Measurements from ENCODE around the gene ATL2. TPM values are rescaled to one million over a fixed set of nuclear protein-coding genes. Genes with fewer than 3 reads are reported as not detected.

ATL2 gene
- total and polyA plus RNA-seq, 5 donors from 2014 or later = 16.0 to 60.9 (median 24.4) TPM

DNA sequence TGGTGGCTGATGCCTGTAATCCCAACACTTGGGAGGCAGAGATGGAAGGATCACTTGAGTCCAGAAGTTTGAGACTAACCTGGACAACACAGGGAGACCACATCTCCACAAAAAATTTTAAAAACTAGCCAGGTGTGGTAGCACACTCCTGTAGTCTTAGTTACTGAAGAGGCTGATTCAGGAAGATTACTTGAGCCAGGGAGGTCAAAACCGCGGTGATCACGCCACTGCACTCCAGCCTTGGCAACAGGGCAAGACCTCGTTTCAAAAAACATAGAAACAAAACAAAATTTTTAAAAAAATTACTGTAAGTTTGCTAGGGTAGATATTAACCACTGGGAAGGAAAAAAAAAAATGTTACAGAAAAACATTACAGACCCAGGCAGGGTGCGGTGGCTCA is 5.8 kb downstream of the ATL2 start:
- H3K36me3 ChIP-seq (ENCODE audit: control insufficient read depth, insufficient read depth, low read length) = no peaks in the 10 kb centered on the region
- H3K27ac ChIP-seq (ENCODE audit: insufficient read depth, low read length, poor library complexity, severe bottlenecking) = no peak overlapping the region
- peaks cover 20% of the 10 kb centered on the region for H3K4me1 ChIP-seq (ENCODE audit: control insufficient read depth, insufficient read depth, low read length, poor library complexity, severe bottlenecking)
- no peaks in the 10 kb centered on the region for H3K9me3 ChIP-seq (ENCODE audit: control insufficient read depth in 2 of 2, low read length in 2 of 2)
- no peak overlapping the region for H3K27ac Mint-ChIP-seq
- no peak for DNase-seq
- H3K36me3 Mint-ChIP-seq = peaks cover 4% of the 10 kb centered on the region
- H3K27me3 Mint-ChIP-seq = no peaks in the 10 kb centered on the region
- peaks cover 0 to 1% (median 0%) of the 10 kb centered on the region in 7 donors for H3K9me3 Mint-ChIP-seq
- peaks cover 41 to 66% (median 43%) of the 10 kb centered on the region in 4 donors for H3K4me1 Mint-ChIP-seq
- no peak overlapping the region for H3K4me3 ChIP-seq (ENCODE audit: low read depth, low read length)
- H3K27me3 ChIP-seq (ENCODE audit: control insufficient read depth, insufficient read depth, low read length) = no peaks in the 10 kb centered on the region
- no peak for ATAC-seq (ENCODE audit: low read depth in 2 of 2)
- peak overlapping the region in 1 of 4 donors; percentile 35 for H3K4me3 Mint-ChIP-seq

- no peak for DNase-seq
- ATAC-seq (ENCODE audit: low read depth in 2 of 2) = no peak
- Histone ChIP-seq H3K4me1 (ENCODE audit: control insufficient read depth, insufficient read depth, low read length, poor library complexity, severe bottlenecking) (peaks cover 14% of the 10 kb centered on the region), H3K4me3 (ENCODE audit: low read depth, low read length) (no peak overlapping the region), H3K27me3 (ENCODE audit: control insufficient read depth, insufficient read depth, low read length) (no peaks in the 10 kb centered on the region), H3K36me3 (ENCODE audit: control insufficient read depth, insufficient read depth, low read length) (no peaks in the 10 kb centered on the region), H3K27ac (ENCODE audit: insufficient read depth, low read length, poor library complexity, severe bottlenecking) (no peak overlapping the region), H3K9me3 (ENCODE audit: control insufficient read depth in 2 of 2, low read length in 2 of 2) (no peaks in the 10 kb centered on the region)
- Mint-ChIP-seq H3K27ac (no peak overlapping the region), H3K9me3 (peaks cover 0 to 1% (median 0%) of the 10 kb centered on the region in 7 donors), H3K27me3 (no peaks in the 10 kb centered on the region), H3K4me3 (no peak overlapping the region), H3K36me3 (peaks cover 4% of the 10 kb centered on the region), H3K4me1 (peaks cover 36 to 66% (median 42%) of the 10 kb centered on the region in 4 donors)
Measured at GRCh38 chr2:38370664-38371063, 6.4 kb downstream of the ATL2 start.

DNA sequence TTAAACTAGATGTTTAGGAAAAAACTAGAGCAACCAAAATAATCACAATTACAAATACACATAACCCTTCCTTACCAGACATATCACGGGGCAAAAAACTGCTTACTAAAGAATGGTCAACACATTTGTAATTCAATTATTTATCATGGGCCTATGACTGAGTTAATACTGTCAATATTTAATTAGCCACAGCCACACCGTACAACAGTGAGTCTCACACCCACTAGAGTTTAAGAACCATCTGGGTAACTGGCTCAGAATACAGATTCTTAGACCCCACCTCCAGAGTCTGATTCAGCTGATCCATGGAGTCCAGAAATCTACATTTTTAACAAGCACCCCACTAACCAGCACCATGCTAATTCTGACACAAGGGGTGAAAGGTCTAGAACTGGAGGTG is 14.8 kb downstream of the ATL2 start:
- H3K4me3 Mint-ChIP-seq = no peak overlapping the region

GRCh38 chr2:38360177-38360576 is 16.9 kb downstream of the ATL2 start:
- Histone ChIP-seq H3K4me3 (ENCODE audit: low read depth, low read length) (no peak overlapping the region), H3K4me1 (ENCODE audit: control insufficient read depth, insufficient read depth, low read length, poor library complexity, severe bottlenecking) (peaks cover 3% of the 10 kb centered on the region), H3K36me3 (ENCODE audit: control insufficient read depth, insufficient read depth, low read length) (no peaks in the 10 kb centered on the region), H3K9me3 (ENCODE audit: control insufficient read depth in 2 of 2, low read length in 2 of 2) (no peaks in the 10 kb centered on the region), H3K27me3 (ENCODE audit: control insufficient read depth, insufficient read depth, low read length) (no peaks in the 10 kb centered on the region), H3K27ac (ENCODE audit: insufficient read depth, low read length, poor library complexity, severe bottlenecking) (no peak overlapping the region)
- no peaks in the 10 kb centered on the region for H3K9me3 Mint-ChIP-seq
- ATAC-seq (ENCODE audit: low read depth in 2 of 2) (no peak), DNase-seq (no peak)
- H3K4me1 Mint-ChIP-seq = peaks cover 26 to 32% (median 29%) of the 10 kb centered on the region in 4 donors
- peaks cover 8% of the 10 kb centered on the region for H3K36me3 Mint-ChIP-seq
- H3K27ac Mint-ChIP-seq = no peak overlapping the region
- no peaks in the 10 kb centered on the region for H3K27me3 Mint-ChIP-seq
- no peak overlapping the region for H3K4me3 Mint-ChIP-seq

More for the DNA sequence above, 14.8 kb downstream of the ATL2 start:
- H3K36me3 Mint-ChIP-seq = peaks cover 8% of the 10 kb centered on the region
- Histone ChIP-seq H3K9me3 (ENCODE audit: control insufficient read depth in 2 of 2, low read length in 2 of 2) (no peaks in the 10 kb centered on the region), H3K4me1 (ENCODE audit: control insufficient read depth, insufficient read depth, low read length, poor library complexity, severe bottlenecking) (peaks cover 7% of the 10 kb centered on the region), H3K27me3 (ENCODE audit: control insufficient read depth, insufficient read depth, low read length) (no peaks in the 10 kb centered on the region), H3K36me3 (ENCODE audit: control insufficient read depth, insufficient read depth, low read length) (no peaks in the 10 kb centered on the region), H3K27ac (ENCODE audit: insufficient read depth, low read length, poor library complexity, severe bottlenecking) (no peak overlapping the region), H3K4me3 (ENCODE audit: low read depth, low read length) (no peak overlapping the region)
- H3K9me3 Mint-ChIP-seq = peaks cover 0 to 1% (median 0%) of the 10 kb centered on the region in 7 donors
- no peaks in the 10 kb centered on the region for H3K27me3 Mint-ChIP-seq
- ATAC-seq (ENCODE audit: low read depth in 2 of 2) (no peak), DNase-seq (no peak)
- H3K27ac Mint-ChIP-seq = peak overlapping the region in 2 of 3 donors; percentile 4 to 19
- H3K4me1 Mint-ChIP-seq = peaks cover 33 to 46% (median 37%) of the 10 kb centered on the region in 4 donors

DNA sequence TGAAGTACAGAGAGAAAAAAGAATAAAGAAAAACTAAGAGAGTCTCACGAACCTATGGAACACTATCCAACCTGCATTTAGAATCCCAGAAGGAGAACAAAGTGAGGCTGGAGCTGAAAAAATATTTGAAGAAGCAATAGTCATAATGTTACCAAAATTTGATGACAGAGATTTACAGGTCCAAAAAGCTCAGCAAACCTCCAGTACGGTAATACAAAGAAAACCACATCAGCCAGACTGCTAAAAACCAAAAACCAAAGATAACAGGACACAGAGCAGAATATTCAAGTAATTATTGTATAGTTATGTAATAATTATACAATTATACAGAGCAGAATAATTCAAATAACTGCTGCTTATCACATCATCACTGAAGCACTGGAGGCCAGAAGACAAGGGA is 23.7 kb downstream of the ATL2 start:
- peaks cover 21 to 30% (median 26%) of the 10 kb centered on the region in 4 donors for H3K4me1 Mint-ChIP-seq
- Histone ChIP-seq H3K27me3 (ENCODE audit: control insufficient read depth, insufficient read depth, low read length) (no peaks in the 10 kb centered on the region), H3K4me3 (ENCODE audit: low read depth, low read length) (peak overlapping the region; percentile 65), H3K4me1 (ENCODE audit: control insufficient read depth, insufficient read depth, low read length, poor library complexity, severe bottlenecking) (peaks cover 7% of the 10 kb centered on the region), H3K36me3 (ENCODE audit: control insufficient read depth, insufficient read depth, low read length) (no peaks in the 10 kb centered on the region), H3K9me3 (ENCODE audit: control insufficient read depth in 2 of 2, low read length in 2 of 2) (no peaks in the 10 kb centered on the region), H3K27ac (ENCODE audit: insufficient read depth, low read length, poor library complexity, severe bottlenecking) (peak overlapping the region; percentile 52)
- peak overlapping the region; percentile 2 to 76 (median 31) for H3K4me3 Mint-ChIP-seq
- H3K27me3 Mint-ChIP-seq = no peaks in the 10 kb centered on the region
- peaks cover 0 to 3% (median 0%) of the 10 kb centered on the region in 7 donors for H3K9me3 Mint-ChIP-seq
- H3K27ac Mint-ChIP-seq = peak overlapping the region; percentile 17 to 75 (median 29)
- ATAC-seq (ENCODE audit: low read depth in 2 of 2) (no peak), DNase-seq (peak in 1 of 3 donors; percentile 35)
- peaks cover 12% of the 10 kb centered on the region for H3K36me3 Mint-ChIP-seq

GRCh38 chr2:38352336-38352735 is 24.7 kb downstream of the ATL2 start:
- peaks cover 7% of the 10 kb centered on the region for H3K4me1 ChIP-seq (ENCODE audit: control insufficient read depth, insufficient read depth, low read length, poor library complexity, severe bottlenecking)
- ATAC-seq (ENCODE audit: low read depth in 2 of 2) (no peak), DNase-seq (no peak)
- H3K27me3 Mint-ChIP-seq = no peaks in the 10 kb centered on the region
- H3K27me3 ChIP-seq (ENCODE audit: control insufficient read depth, insufficient read depth, low read length) = no peaks in the 10 kb centered on the region
- H3K27ac Mint-ChIP-seq = peak overlapping the region in 2 of 3 donors; percentile 68 to 75
- H3K4me3 ChIP-seq (ENCODE audit: low read depth, low read length) = no peak overlapping the region
- H3K4me1 Mint-ChIP-seq = peaks cover 21 to 32% (median 27%) of the 10 kb centered on the region in 4 donors
- peak overlapping the region in 2 of 4 donors; percentile 9 to 62 for H3K4me3 Mint-ChIP-seq
- H3K27ac ChIP-seq (ENCODE audit: insufficient read depth, low read length, poor library complexity, severe bottlenecking) = no peak overlapping the region
- H3K36me3 Mint-ChIP-seq = peaks cover 12% of the 10 kb centered on the region
- H3K9me3 ChIP-seq (ENCODE audit: control insufficient read depth in 2 of 2, low read length in 2 of 2) = no peaks in the 10 kb centered on the region
- peaks cover 0 to 3% (median 0%) of the 10 kb centered on the region in 7 donors for H3K9me3 Mint-ChIP-seq
- no peaks in the 10 kb centered on the region for H3K36me3 ChIP-seq (ENCODE audit: control insufficient read depth, insufficient read depth, low read length)

DNA sequence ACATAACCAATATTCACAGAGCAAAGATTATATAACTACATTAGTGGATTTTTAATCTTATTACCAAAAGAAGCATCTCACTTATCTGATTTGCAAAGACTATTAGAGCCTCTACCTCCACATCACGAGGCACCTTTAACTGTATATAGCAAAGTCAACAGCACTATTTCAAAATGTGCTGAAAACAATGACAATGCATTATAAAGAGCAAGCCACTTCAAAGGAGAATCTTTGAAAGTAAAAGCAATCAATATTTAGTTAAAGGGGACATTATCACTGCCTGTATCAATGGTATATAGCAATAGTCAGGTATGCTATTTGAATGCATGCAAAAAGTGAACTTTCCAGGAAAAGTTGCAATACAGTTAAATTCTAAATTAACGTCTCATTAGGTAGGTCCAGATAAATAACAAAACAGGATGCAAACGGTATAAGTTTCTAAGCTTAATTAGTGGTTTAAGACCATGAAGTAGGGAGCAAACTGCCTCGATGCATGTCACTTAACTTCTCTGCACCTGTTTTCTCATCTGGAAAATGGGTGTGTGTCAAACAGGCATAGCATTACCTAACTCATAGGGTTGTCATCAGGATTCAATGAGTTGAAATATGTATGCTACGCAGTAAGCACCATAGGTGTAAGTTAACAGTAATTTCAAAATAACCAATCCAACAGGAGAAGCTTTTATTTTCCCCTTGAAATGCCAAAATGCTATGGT is 31.6 kb downstream of the ATL2 start:
- Histone ChIP-seq H3K9me3 (ENCODE audit: control insufficient read depth in 2 of 2, low read length in 2 of 2) (no peaks in the 10 kb centered on the region), H3K36me3 (ENCODE audit: control insufficient read depth, insufficient read depth, low read length) (peaks cover 24% of the 10 kb centered on the region), H3K4me3 (ENCODE audit: low read depth, low read length) (no peak overlapping the region), H3K4me1 (ENCODE audit: control insufficient read depth, insufficient read depth, low read length, poor library complexity, severe bottlenecking) (no peaks in the 10 kb centered on the region), H3K27me3 (ENCODE audit: control insufficient read depth, insufficient read depth, low read length) (no peaks in the 10 kb centered on the region), H3K27ac (ENCODE audit: insufficient read depth, low read length, poor library complexity, severe bottlenecking) (no peak overlapping the region)
- Mint-ChIP-seq H3K27ac (no peak overlapping the region), H3K9me3 (peaks cover 0 to 6% (median 2%) of the 10 kb centered on the region in 7 donors), H3K4me1 (peaks cover 5 to 10% (median 6%) of the 10 kb centered on the region in 4 donors), H3K4me3 (no peak overlapping the region), H3K27me3 (no peaks in the 10 kb centered on the region), H3K36me3 (peaks cover 27% of the 10 kb centered on the region)
- ATAC-seq (ENCODE audit: low read depth in 2 of 2) = no peak
- no peak for DNase-seq

DNA sequence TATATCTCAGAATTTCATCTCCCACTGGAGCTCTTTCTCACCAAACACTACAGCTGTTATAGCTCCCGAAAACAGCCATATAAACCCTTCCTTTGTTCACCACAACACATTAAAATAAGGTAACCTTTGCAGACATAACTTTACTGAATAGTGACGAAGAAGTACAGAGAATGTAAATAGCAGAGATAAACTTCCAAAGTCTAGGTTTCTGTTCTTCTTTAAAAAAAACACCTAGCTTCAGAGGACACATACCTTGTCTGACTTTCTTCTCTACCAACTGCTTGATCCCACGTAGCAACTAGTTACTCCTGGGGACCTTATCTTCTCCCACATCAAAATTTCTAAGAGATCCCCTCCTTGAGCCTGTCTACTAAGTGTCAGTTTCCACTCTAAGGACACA is 32.3 kb downstream of the ATL2 start:
- no peak for DNase-seq
- peaks cover 24% of the 10 kb centered on the region for H3K36me3 ChIP-seq (ENCODE audit: control insufficient read depth, insufficient read depth, low read length)
- no peaks in the 10 kb centered on the region for H3K27me3 ChIP-seq (ENCODE audit: control insufficient read depth, insufficient read depth, low read length)
- H3K4me1 ChIP-seq (ENCODE audit: control insufficient read depth, insufficient read depth, low read length, poor library complexity, severe bottlenecking) = no peaks in the 10 kb centered on the region
- H3K36me3 Mint-ChIP-seq = peaks cover 32% of the 10 kb centered on the region
- H3K4me1 Mint-ChIP-seq = peaks cover under 1 to 7% (median 6%) of the 10 kb centered on the region in 4 donors
- no peak overlapping the region for H3K27ac Mint-ChIP-seq
- H3K27me3 Mint-ChIP-seq = no peaks in the 10 kb centered on the region
- no peak for ATAC-seq (ENCODE audit: low read depth in 2 of 2)
- H3K27ac ChIP-seq (ENCODE audit: insufficient read depth, low read length, poor library complexity, severe bottlenecking) = no peak overlapping the region
- H3K4me3 Mint-ChIP-seq = no peak overlapping the region
- peaks cover 0 to 4% (median 2%) of the 10 kb centered on the region in 7 donors for H3K9me3 Mint-ChIP-seq
- no peaks in the 10 kb centered on the region for H3K9me3 ChIP-seq (ENCODE audit: control insufficient read depth in 2 of 2, low read length in 2 of 2)
- no peak overlapping the region for H3K4me3 ChIP-seq (ENCODE audit: low read depth, low read length)
